Endothelial cell of umbilical vein (primary cell): ENCODE results near the gene APBA2. TPM values are rescaled to one million over a fixed set of nuclear protein-coding genes. Genes with fewer than 3 reads are reported as not detected.

Experiments
- BruUV-seq: library from RNA; stranded (reverse); fragments of 400-500 nt; replicated peaks from 2 replicates; lab custom pipeline; 2021; lab: Mats Ljungman, UMichigan
- CTCF ChIA-PET: fragments of 300-600, 350-600 bp; sonication (Branson Sonifier 250); formaldehyde crosslinking; loops from one replicate; lab custom pipeline; 2021; ENCODE audit warnings: antibody characterized with exemption, inconsistent platforms; lab: Charles Lee
- POLR2A ChIA-PET: fragments of 300-600, 350-600 bp; sonication (Branson Sonifier 250); formaldehyde crosslinking; loops from one replicate; lab custom pipeline; 2021; ENCODE audit warnings: antibody characterized with exemption, inconsistent platforms; lab: Charles Lee
- DNase-seq: peaks from one replicate; pipeline ENCODE4 v3.0.0-alpha.2; 2011; ENCODE audit warnings: low read depth, low spot score
- FAIRE-seq: peaks from 2 replicates; lab custom pipeline; 2011; peaks lifted over from hg19 to GRCh38; lab: Jason Lieb, UNC
- H2AFZ ChIP-seq: 2 replicates; pipeline ENCODE4 v1.6.0; 2012; ENCODE audit warnings: low read depth, low read length, control low read depth, inconsistent platforms
- H3K27ac ChIP-seq: 2 replicates; pipeline ENCODE4 v1.5.1; 2011; ENCODE audit warnings: low read depth, mild to moderate bottlenecking, control low read depth, low read length, moderate library complexity; ENCODE audit not compliant: insufficient read depth
- H3K27me3 ChIP-seq, 2 experiments: 2 replicates each; pipeline versions ENCODE4 v1.6.0 to v1.6.1; 2011; ENCODE audit warnings: low read length in 2 of 2, mixed read lengths in 1 of 2; ENCODE audit not compliant: control insufficient read depth in 2 of 2, insufficient read depth in 2 of 2
- H3K36me3 ChIP-seq, 2 experiments: 2 replicates in 1 of 2; 3 replicates in 1 of 2; pipeline ENCODE4 v1.5.1; 2011; ENCODE audit warnings: low read length in 2 of 2, mild to moderate bottlenecking in 1 of 2, moderate library complexity in 1 of 2; ENCODE audit not compliant: control insufficient read depth in 2 of 2, insufficient read depth in 2 of 2; ENCODE audit errors: extremely low read depth in 1 of 2
- H3K4me1 ChIP-seq: 3 replicates; pipeline ENCODE4 v1.5.1; 2011; ENCODE audit warnings: mild to moderate bottlenecking, low read length; ENCODE audit not compliant: control insufficient read depth, insufficient read depth; ENCODE audit errors: extremely low read depth
- H3K4me2 ChIP-seq: 2 replicates; pipeline ENCODE4 v1.6.1; 2011; ENCODE audit warnings: low read length, control low read depth, mixed read lengths; ENCODE audit not compliant: insufficient read depth
- H3K4me3 ChIP-seq, 3 experiments: fragments of 200-600 bp in 1 of 3; sonication (generic), shearing (Covaris generic) in 1 of 3; replicated peaks in 1 of 3; 2 replicates each; pipeline ENCODE4 v1.5.1; 2011 to 2016; ENCODE audit warnings: control low read depth in 3 of 3, low read length in 3 of 3, mild to moderate bottlenecking in 2 of 3, inconsistent platforms in 1 of 3, low read depth in 1 of 3, moderate library complexity in 1 of 3; ENCODE audit not compliant: insufficient read depth in 1 of 3
- H3K79me2 ChIP-seq: 2 replicates; pipeline ENCODE4 v1.6.0; 2012; ENCODE audit warnings: low read length, inconsistent platforms; ENCODE audit not compliant: control insufficient read depth, insufficient read depth
- H3K9ac ChIP-seq: replicated peaks from 2 replicates; pipeline ENCODE3; 2011; ENCODE audit warnings: low read length, control low read depth; ENCODE audit not compliant: insufficient read depth; ENCODE audit errors: extremely low read depth
- H3K9me1 ChIP-seq: replicated peaks from 3 replicates; pipeline ENCODE4 v1.6.0; 2011; ENCODE audit warnings: mild to moderate bottlenecking, low read length; ENCODE audit not compliant: control insufficient read depth, insufficient read depth; ENCODE audit errors: extremely low read depth
- H3K9me3 ChIP-seq: replicated peaks from 2 replicates; pipeline ENCODE4 v1.5.1; 2012; ENCODE audit warnings: low read length, inconsistent platforms; ENCODE audit not compliant: control insufficient read depth, insufficient read depth
- H4K20me1 ChIP-seq: replicated peaks from 2 replicates; pipeline ENCODE3; 2011; ENCODE audit warnings: mild to moderate bottlenecking, low read length; ENCODE audit not compliant: control insufficient read depth, insufficient read depth; ENCODE audit errors: extremely low read depth
- EZH2 ChIP-seq: IDR thresholded peaks from 2 replicates; pipeline ENCODE4 v1.6.1; 2012; ENCODE audit warnings: borderline replicate concordance, low read depth, mild to moderate bottlenecking, moderate library complexity, low read length, inconsistent platforms; ENCODE audit not compliant: severe bottlenecking
- FOS ChIP-seq: IDR thresholded peaks from 2 replicates; pipeline ENCODE4 v1.6.1; 2011; ENCODE audit warnings: mild to moderate bottlenecking, low read length, moderate library complexity, borderline replicate concordance; ENCODE audit not compliant: insufficient read depth
- GATA2 ChIP-seq: IDR thresholded peaks from 2 replicates; pipeline ENCODE4 v1.7.0; 2011; ENCODE audit warnings: low read depth, mild to moderate bottlenecking, moderate library complexity, mixed read lengths, low read length; ENCODE audit not compliant: insufficient read length, insufficient read depth
- JUN ChIP-seq: IDR thresholded peaks from 2 replicates; pipeline ENCODE4 v1.6.1; 2011; ENCODE audit warnings: borderline replicate concordance, low read depth; ENCODE audit not compliant: insufficient read length, insufficient read depth
- MAX ChIP-seq: IDR thresholded peaks from 2 replicates; pipeline ENCODE4 v1.6.1; 2011; ENCODE audit not compliant: insufficient read depth, insufficient read length
- MYC ChIP-seq: IDR thresholded peaks from one replicate; pipeline ENCODE4 v1.6.1; 2011; ENCODE audit warnings: mild to moderate bottlenecking, low read depth, low read length
- POLR2A ChIP-seq: IDR thresholded peaks from 2 replicates; pipeline ENCODE4 v1.6.1; 2012; ENCODE audit warnings: low read depth, mild to moderate bottlenecking, control low read depth, low read length
- POLR2AphosphoS5 ChIP-seq: IDR thresholded peaks from 2 replicates; pipeline ENCODE4 v1.6.1; 2012; ENCODE audit warnings: low read depth, mild to moderate bottlenecking, control low read depth, low read length, moderate library complexity; ENCODE audit not compliant: insufficient read depth
- dilution Hi-C: fragments of 300-500 bp; cut with MboI; formaldehyde crosslinking; loops from one replicate; pipeline ENCODE4 v1.15.0; 2019; ENCODE audit warnings: low sequenced_read_pairs; ENCODE audit not compliant: extremely low pct_ligation_motif_present
- intact Hi-C: fragments of 100-400 bp; cut with micrococcal nuclease; formaldehyde crosslinking; loops from one replicate; pipeline ENCODE4 v1.10.0; 2022
- polyA plus RNA-seq, 4 experiments: library from polyadenylated mRNA; depleted of rRNA in 3 of 4; stranded (reverse) in 3 of 4; unstranded in 1 of 4; fragments of >200 nt; gene quantifications; 2 replicates each; pipeline versions ENCODE4 v1.2.1 to v1.2.3, GENCODE V29; 2011 to 2012; ENCODE audit warnings: missing spikeins in 1 of 4
- total RNA-seq: library from RNA; stranded (reverse); gene quantifications from 2 replicates; pipeline ENCODE4 v1.2.3, GENCODE V29; 2021
- TF ChIP-seq, protein P1 (sequence below), 2 donors: IDR thresholded peaks; 1 replicate in 1 of 2; 2 replicates in 1 of 2; pipeline ENCODE4 v1.5.1; 2011; ENCODE audit warnings: low read length in 2 of 2, mild to moderate bottlenecking in 2 of 2, moderate library complexity in 2 of 2, control low read depth in 1 of 2, inconsistent platforms in 1 of 2, low read depth in 1 of 2; ENCODE audit not compliant: insufficient read depth in 1 of 2; ENCODE audit errors: extremely low read depth in 1 of 2

The APBA2 gene
- total and polyA plus RNA-seq, 2 donors (not counting 3 experiments of a cell fraction or from before 2014, with no cell fraction given) = 5.7 to 11.1 TPM

- no peak for DNase-seq
- Histone ChIP-seq H3K79me2 (no peaks in the 10 kb centered on the region), H4K20me1 (no peaks in the 10 kb centered on the region), H3K4me3 (no peak overlapping the region), H3K9me3 (no peaks in the 10 kb centered on the region), H3K27me3 (no peaks in the 10 kb centered on the region), H3K4me2 (no peak overlapping the region), H3K27ac (no peak overlapping the region), H2AFZ (no peak overlapping the region), H3K36me3 (no peaks in the 10 kb centered on the region), H3K4me1 (no peaks in the 10 kb centered on the region), H3K9me1 (no peaks in the 10 kb centered on the region), H3K9ac (no peak overlapping the region)
- POLR2A ChIA-PET = no interaction called here
- FAIRE-seq = no peak
- intact Hi-C loops = no loop called here
- no peak for TF ChIP-seq FOS
- TF ChIP-seq GATA2 = no peak
- TF ChIP-seq EZH2 = no peak
- TF ChIP-seq POLR2AphosphoS5 = no peak
- TF ChIP-seq, protein P1, sequence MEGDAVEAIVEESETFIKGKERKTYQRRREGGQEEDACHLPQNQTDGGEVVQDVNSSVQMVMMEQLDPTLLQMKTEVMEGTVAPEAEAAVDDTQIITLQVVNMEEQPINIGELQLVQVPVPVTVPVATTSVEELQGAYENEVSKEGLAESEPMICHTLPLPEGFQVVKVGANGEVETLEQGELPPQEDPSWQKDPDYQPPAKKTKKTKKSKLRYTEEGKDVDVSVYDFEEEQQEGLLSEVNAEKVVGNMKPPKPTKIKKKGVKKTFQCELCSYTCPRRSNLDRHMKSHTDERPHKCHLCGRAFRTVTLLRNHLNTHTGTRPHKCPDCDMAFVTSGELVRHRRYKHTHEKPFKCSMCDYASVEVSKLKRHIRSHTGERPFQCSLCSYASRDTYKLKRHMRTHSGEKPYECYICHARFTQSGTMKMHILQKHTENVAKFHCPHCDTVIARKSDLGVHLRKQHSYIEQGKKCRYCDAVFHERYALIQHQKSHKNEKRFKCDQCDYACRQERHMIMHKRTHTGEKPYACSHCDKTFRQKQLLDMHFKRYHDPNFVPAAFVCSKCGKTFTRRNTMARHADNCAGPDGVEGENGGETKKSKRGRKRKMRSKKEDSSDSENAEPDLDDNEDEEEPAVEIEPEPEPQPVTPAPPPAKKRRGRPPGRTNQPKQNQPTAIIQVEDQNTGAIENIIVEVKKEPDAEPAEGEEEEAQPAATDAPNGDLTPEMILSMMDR (IDR thresholded peaks at IDR 0.05; ENCODE audit: extremely low read depth in 1 of 2, insufficient read depth in 1 of 2, low read depth in 1 of 2, low read length in 2 of 2) = no peak
- TF ChIP-seq JUN = no peak
- TF ChIP-seq MYC = no peak
- TF ChIP-seq POLR2A = no peak
- no peak for TF ChIP-seq MAX
- CTCF ChIA-PET = no interaction called here
- dilution Hi-C loops = no loop called here
- no TSS peak for BruUV-seq
These were observed 179.8 kb downstream of the APBA2 start for GRCh38 chr15:29065571-29065970.
